HUES64 (cell line): ENCODE data around the gene MOB1B.
"Not testable (repeated sequence)": the region's sequence is repeated elsewhere in the genome, so short reads cannot be mapped to it uniquely, and the experiment has no call there.

ENCODE experiments used
- H3K27ac ChIP-seq: 2 replicates; pipeline ENCODE4 v1.7.0; 2013; ENCODE audit warnings: low read depth, low read length, inconsistent platforms
- H3K27me3 ChIP-seq: 2 replicates; pipeline ENCODE4 v1.6.1; 2013; ENCODE audit warnings: mild to moderate bottlenecking, low read length; ENCODE audit not compliant: insufficient read depth
- H3K36me3 ChIP-seq: 2 replicates; pipeline ENCODE4 v1.6.1; 2013; ENCODE audit warnings: mild to moderate bottlenecking, low read length; ENCODE audit not compliant: insufficient read depth
- H3K4me1 ChIP-seq: 2 replicates; pipeline ENCODE4 v1.6.1; 2013; ENCODE audit warnings: mild to moderate bottlenecking, low read length, moderate library complexity; ENCODE audit not compliant: insufficient read depth
- H3K4me3 ChIP-seq: 2 replicates; pipeline ENCODE4 v1.5.1; 2013; ENCODE audit warnings: mild to moderate bottlenecking, low read length, moderate library complexity
- H3K9ac ChIP-seq: 2 replicates; pipeline ENCODE4 v1.6.1; 2013; ENCODE audit warnings: mild to moderate bottlenecking, low read depth, low read length
- H3K9me3 ChIP-seq: 2 replicates; pipeline ENCODE4 v1.6.1; 2013; ENCODE audit warnings: low read depth, low read length; ENCODE audit not compliant: insufficient read depth
- WGBS: fragments of 150-250, 120-280 bp; methylation state at CpG from one replicate; pipeline ENCODE4 v1.1.7; 2013; ENCODE audit warnings: missing lambda C conversion rate; 5-methylcytosine and 5-hydroxymethylcytosine counted together

The MOB1B gene

GRCh38 chr4:71011451-71011850 is 109.3 kb downstream of the MOB1B start:
- no peak overlapping the region for H3K27ac ChIP-seq
- no peak overlapping the region; the same call in 1 of the 2 replicates for H3K4me3 ChIP-seq
- no peaks in the 10 kb centered on the region for H3K9me3 ChIP-seq
- H3K27me3 ChIP-seq, result no peaks in the 10 kb centered on the region
- peaks cover 14% of the 10 kb centered on the region for H3K36me3 ChIP-seq
- no peaks in the 10 kb centered on the region; the same call in 1 of the 2 replicates for H3K4me1 ChIP-seq
- H3K9ac ChIP-seq, result no peak overlapping the region
- WGBS, result 96% methylated on average over 4 of the region's 4 CpGs

GRCh38 chr4:71017391-71017790 is 115.2 kb downstream of the MOB1B start:
- 100% methylated on average over 1 of the region's 2 CpGs for WGBS

GRCh38 chr4:71020611-71021010 is 118.4 kb downstream of the MOB1B start:
- Histone ChIP-seq H3K4me1 (no peaks in the 10 kb centered on the region), H3K4me3 (no peak overlapping the region), H3K27ac (no peak overlapping the region), H3K9me3 (no peaks in the 10 kb centered on the region), H3K36me3 (peaks cover 21% of the 10 kb centered on the region), H3K9ac (no peak overlapping the region), H3K27me3 (no peaks in the 10 kb centered on the region)
- no CpG with 5 or more reads among the region's 1 CpG for WGBS

More at GRCh38 chr4:71017391-71017790, 115.2 kb downstream of the MOB1B start:
- H3K9me3 ChIP-seq, H3K36me3 ChIP-seq, H3K27me3 ChIP-seq, H3K9ac ChIP-seq, H3K27ac ChIP-seq, H3K4me3 ChIP-seq, H3K4me1 ChIP-seq: not testable (repeated sequence)

- Histone ChIP-seq H3K4me3 (no peak overlapping the region), H3K27me3 (no peaks in the 10 kb centered on the region), H3K27ac (no peak overlapping the region), H3K4me1 (peaks cover 16% of the 10 kb centered on the region), H3K9ac (no peak overlapping the region), H3K9me3 (no peaks in the 10 kb centered on the region), H3K36me3 (peaks cover 57% of the 10 kb centered on the region)
- WGBS, result 85% methylated on average over 1 of the region's 3 CpGs
Observed at GRCh38 chr4:71025654-71026053, 123.5 kb downstream of the MOB1B start.

- WGBS, result 98% methylated on average over 2 of the region's 2 CpGs
Observed at GRCh38 chr4:71026086-71026485, 123.9 kb downstream of the MOB1B start.

GRCh38 chr4:71027611-71028010 is 125.4 kb downstream of the MOB1B start:
- Histone ChIP-seq H3K9ac (no peak overlapping the region), H3K4me3 (no peak overlapping the region), H3K4me1 (peaks cover 16% of the 10 kb centered on the region), H3K36me3 (peaks cover 76% of the 10 kb centered on the region), H3K27ac (no peak overlapping the region), H3K9me3 (no peaks in the 10 kb centered on the region), H3K27me3 (no peaks in the 10 kb centered on the region)
- no CpG with 5 or more reads among the region's 1 CpG for WGBS

More at GRCh38 chr4:71026086-71026485, 123.9 kb downstream of the MOB1B start:
- Histone ChIP-seq H3K9me3 (no peaks in the 10 kb centered on the region), H3K27ac (0 out of 2 replicates have a peak overlapping the region, but pooled peaks have one; percentile 33), H3K27me3 (no peaks in the 10 kb centered on the region), H3K36me3 (peaks cover 61% of the 10 kb centered on the region), H3K4me3 (no peak overlapping the region), H3K4me1 (peaks cover 16% of the 10 kb centered on the region), H3K9ac (no peak overlapping the region)

- Histone ChIP-seq H3K27ac (peak overlapping the region; percentile 56; the same call in 1 of the 2 replicates), H3K27me3 (no peaks in the 10 kb centered on the region), H3K9ac (0 out of 2 replicates have a peak overlapping the region, but pooled peaks have one; percentile 22), H3K4me3 (peak overlapping the region; percentile 21; the same call in 1 of the 2 replicates), H3K36me3 (peaks cover 61% of the 10 kb centered on the region), H3K4me1 (peaks cover 16% of the 10 kb centered on the region), H3K9me3 (no peaks in the 10 kb centered on the region)
- 11% methylated on average over 1 of the region's 1 CpG for WGBS
Observed at GRCh38 chr4:71029504-71029903, 127.3 kb downstream of the MOB1B start.

GRCh38 chr4:71032106-71032505 is 129.9 kb downstream of the MOB1B start:
- not testable (repeated sequence) for H3K4me3 ChIP-seq, H3K9ac ChIP-seq, H3K27me3 ChIP-seq, H3K27ac ChIP-seq, H3K9me3 ChIP-seq
- peaks cover 41% of the 10 kb centered on the region for H3K36me3 ChIP-seq
- H3K4me1 ChIP-seq, result peaks cover 16% of the 10 kb centered on the region
- WGBS, result 95% methylated on average over 9 of the region's 10 CpGs
